Middle frontal gyrus (tissue), 1 donor: Measurements from ENCODE around the gene TICRR.
"Not testable (repeated sequence)": the region's sequence is repeated elsewhere in the genome, so short reads cannot be mapped to it uniquely, and the experiment has no call there.

Source experiments
- DNase-seq: peaks from one replicate; pipeline ENCODE4 v3.0.0-alpha.2; 2015; ENCODE audit warnings: low spot score; ENCODE audit errors: extremely low spot score

The TICRR gene

GRCh38 chr15:89566181-89566580, 9.1 kb upstream of the TICRR start:
- DNase-seq, result no peak

- no peak for DNase-seq
Observed at GRCh38 chr15:89566621-89567294, 8.5 kb upstream of the TICRR start.

- DNase-seq, result no peak
Observed at GRCh38 chr15:89569090-89569745, 6.1 kb upstream of the TICRR start.

GRCh38 chr15:89575656-89576416, 567 bp downstream of the TICRR start:
- no peak for DNase-seq

- no peak for DNase-seq
Observed at GRCh38 chr15:89576417-89576773, 1.1 kb downstream of the TICRR start.

- DNase-seq, result no peak
Observed at GRCh38 chr15:89577776-89578115, 2.5 kb downstream of the TICRR start.

- DNase-seq, result no peak
Observed at GRCh38 chr15:89578146-89578545, 2.9 kb downstream of the TICRR start.

- not testable (repeated sequence) for DNase-seq
Observed at GRCh38 chr15:89580747-89581146, 5.5 kb downstream of the TICRR start.

- no peak for DNase-seq
Observed at GRCh38 chr15:89586651-89587050, 11.4 kb downstream of the TICRR start.

- no peak for DNase-seq
Observed at GRCh38 chr15:89587955-89588354, 12.7 kb downstream of the TICRR start.

- no peak for DNase-seq
Observed at GRCh38 chr15:89591834-89592233, 16.6 kb downstream of the TICRR start.

- no peak for DNase-seq
Observed at GRCh38 chr15:89593018-89593417, 17.7 kb downstream of the TICRR start.

- DNase-seq, result no peak
Observed at GRCh38 chr15:89599021-89599420, 23.8 kb downstream of the TICRR start.

- no peak for DNase-seq
Observed at GRCh38 chr15:89611317-89611716, 36.0 kb downstream of the TICRR start.

- no peak for DNase-seq
Observed at GRCh38 chr15:89613031-89613430, 37.8 kb downstream of the TICRR start.

- no peak for DNase-seq
Observed at GRCh38 chr15:89614164-89614563, 38.9 kb downstream of the TICRR start.

GRCh38 chr15:89615135-89615534, 39.9 kb downstream of the TICRR start:
- DNase-seq, result no peak

GRCh38 chr15:89616228-89616627, 41.0 kb downstream of the TICRR start:
- no peak for DNase-seq

GRCh38 chr15:89621547-89621946, 46.3 kb downstream of the TICRR start:
- DNase-seq, result no peak

- DNase-seq, result no peak
Observed at GRCh38 chr15:89623165-89623564, 47.9 kb downstream of the TICRR start.

- DNase-seq, result no peak
Observed at GRCh38 chr15:89625716-89626115, 50.4 kb downstream of the TICRR start.

GRCh38 chr15:89627256-89627970, 52.1 kb downstream of the TICRR start:
- no peak for DNase-seq
